Femur (tissue), 1 donor: ENCODE measurements around the gene PHAX.
"Not testable (repeated sequence)": the region's sequence is repeated elsewhere in the genome, so short reads cannot be mapped to it uniquely, and the experiment has no call there.

ENCODE experiments used
- DNase-seq: peaks from one replicate; pipeline ENCODE4 v3.0.0-alpha.2; 2017

The PHAX gene, protein sequence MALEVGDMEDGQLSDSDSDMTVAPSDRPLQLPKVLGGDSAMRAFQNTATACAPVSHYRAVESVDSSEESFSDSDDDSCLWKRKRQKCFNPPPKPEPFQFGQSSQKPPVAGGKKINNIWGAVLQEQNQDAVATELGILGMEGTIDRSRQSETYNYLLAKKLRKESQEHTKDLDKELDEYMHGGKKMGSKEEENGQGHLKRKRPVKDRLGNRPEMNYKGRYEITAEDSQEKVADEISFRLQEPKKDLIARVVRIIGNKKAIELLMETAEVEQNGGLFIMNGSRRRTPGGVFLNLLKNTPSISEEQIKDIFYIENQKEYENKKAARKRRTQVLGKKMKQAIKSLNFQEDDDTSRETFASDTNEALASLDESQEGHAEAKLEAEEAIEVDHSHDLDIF

GRCh38 chr5:126600631-126601511 is at the start of gene PHAX:
Gene PHAX (plus strand): TSS chr5:126600947. CDS start chr5:126600963, 16 bp downstream.
- peak; percentile 89 for DNase-seq

GRCh38 chr5:126552614-126553013 is 48.1 kb upstream of the PHAX start:
- DNase-seq: no peak

DNA sequence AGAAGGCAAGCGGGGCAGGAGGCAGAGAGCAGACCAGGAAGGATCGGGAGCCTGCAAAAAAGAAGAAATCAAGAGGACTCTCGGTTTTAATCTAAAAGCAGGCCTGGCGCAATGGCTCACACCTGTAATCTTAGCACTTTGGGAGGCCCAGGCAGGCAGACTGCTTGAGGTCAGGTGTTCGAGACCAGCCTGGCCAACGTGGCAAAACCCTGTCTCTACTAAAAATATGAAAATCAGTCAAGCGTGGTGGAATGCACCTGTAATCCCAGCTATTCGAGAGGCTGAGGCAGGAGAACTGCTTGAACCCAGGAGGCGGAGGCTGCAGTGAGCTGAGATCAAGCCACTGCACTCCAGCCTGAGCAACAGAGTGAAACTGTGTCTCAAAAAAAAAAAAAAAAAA is 45.6 kb upstream of the PHAX start:
- not testable (repeated sequence) for DNase-seq

- DNase-seq: no peak
Measured at GRCh38 chr5:126561908-126562307, 38.8 kb upstream of the PHAX start.

DNA sequence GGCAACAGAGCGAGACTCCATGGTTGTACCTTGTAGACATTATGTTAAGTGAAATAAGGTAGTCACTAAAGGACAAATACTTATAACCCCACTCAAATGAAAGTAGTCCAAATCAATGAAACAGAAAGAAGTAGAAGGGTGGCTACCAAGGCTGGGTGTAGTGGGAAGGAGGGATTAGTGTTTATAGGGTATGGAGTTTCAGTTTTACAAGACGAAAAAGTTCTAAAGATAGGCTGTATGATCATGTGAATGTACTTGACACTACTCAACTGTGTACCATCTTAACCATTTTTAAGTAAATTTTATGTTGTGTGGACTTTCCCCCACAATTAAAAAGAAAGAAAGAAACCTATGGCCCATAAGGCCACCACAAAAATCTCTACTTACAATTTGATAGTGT is 37.9 kb upstream of the PHAX start:
- no peak for DNase-seq

DNA sequence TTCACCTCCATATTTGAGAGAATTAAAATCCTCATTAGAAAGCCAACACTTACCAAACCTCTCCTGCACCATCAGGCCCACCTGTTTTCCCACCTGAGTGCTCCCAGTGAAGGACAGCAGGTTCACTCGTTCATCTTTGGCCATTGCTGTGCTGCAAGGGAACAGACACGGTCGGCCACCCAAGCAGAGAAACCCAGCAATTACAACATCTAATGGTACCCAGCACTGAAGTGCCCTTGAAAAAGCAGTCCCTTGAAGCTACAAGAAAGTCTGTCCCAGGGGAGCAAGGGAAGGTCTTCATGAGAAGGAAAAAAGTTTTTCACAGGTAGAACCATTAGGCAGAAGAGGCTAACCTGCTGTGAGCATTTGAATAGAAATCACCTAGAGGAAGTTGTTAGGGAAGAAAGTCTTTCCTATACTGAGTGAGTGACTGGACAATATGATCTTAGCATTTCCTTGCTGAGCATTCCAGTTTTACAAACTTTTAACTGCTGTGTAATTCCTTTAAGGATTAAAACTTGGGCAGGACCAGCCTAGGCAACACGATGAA is 32.5 kb upstream of the PHAX start:
- DNase-seq: no peak

DNA sequence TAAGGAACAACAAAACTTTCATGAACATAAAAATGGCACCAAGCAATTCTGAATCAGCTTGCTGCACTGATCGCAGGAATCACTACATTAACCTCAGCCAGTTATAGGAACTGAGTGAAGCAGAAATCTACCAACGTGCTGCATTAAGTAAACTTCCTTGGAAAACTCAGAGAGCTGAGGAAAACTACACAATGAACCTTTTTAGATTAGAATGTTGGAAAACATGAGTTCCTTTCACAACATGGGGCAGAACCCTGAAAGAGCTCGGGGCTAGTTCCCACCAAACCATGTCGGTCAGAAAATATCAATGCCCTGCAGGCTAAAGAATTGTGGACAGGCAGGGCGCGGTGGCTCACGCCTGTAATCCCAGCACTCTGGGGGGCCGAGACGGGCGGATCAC is 25.1 kb upstream of the PHAX start:
- DNase-seq: no peak

DNA sequence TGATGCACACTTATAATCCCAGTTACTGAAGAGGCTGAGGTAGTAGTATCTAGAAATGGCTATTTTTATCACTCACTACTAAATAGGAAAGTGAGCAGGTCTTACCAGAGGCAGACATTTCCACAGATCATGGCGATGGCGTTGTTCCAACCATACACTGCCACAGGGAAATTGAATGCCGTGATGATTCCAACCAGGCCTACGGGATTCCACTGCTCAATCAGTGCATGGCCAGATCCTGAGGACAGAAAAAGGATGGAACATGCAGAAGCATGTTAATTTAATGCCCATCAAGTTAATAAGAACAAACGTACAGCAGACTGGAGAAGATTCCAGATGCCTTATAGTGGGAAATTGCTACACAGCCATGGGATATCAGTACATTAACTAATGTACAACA is 23.8 kb upstream of the PHAX start:
- DNase-seq: no peak

DNA sequence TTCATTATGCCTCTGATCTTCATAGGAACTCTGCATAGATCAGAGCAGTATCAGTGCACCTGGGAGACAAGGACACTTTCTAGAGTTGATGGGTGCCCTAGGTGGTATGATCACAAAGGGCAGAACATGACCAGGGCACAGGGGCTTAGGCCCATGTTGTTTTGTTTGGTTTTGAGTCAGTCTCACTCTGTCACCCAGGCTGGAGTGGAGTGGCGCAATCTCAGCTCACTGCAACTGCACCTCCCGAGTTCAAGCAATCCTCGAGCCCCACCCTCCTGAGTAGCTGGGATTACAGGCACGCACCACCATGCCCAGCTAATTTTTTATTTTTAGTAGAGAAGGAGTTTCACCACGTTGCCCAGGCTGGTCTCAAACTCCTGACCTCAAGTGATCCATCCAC is 23.3 kb upstream of the PHAX start:
- DNase-seq: no peak

DNA sequence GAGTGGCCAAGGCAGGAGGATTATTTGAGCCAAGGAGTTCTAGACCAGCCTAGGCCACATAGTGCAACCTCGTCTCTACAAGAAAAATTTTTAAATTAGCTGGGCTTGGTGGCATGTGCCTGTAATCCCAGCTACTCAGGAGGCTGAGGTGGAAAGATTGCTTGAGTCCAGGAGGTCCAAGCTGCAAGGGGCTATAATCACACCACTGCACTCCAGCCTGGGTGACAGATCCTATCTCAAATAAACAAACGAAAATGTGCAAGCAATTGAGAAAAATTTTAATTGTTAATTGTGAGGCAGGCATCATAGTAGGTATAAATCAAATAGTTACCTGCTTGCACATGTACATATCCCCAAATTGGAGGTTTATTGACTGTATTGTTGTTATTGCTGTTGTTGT is 21.0 kb upstream of the PHAX start:
- DNase-seq: no peak

DNA sequence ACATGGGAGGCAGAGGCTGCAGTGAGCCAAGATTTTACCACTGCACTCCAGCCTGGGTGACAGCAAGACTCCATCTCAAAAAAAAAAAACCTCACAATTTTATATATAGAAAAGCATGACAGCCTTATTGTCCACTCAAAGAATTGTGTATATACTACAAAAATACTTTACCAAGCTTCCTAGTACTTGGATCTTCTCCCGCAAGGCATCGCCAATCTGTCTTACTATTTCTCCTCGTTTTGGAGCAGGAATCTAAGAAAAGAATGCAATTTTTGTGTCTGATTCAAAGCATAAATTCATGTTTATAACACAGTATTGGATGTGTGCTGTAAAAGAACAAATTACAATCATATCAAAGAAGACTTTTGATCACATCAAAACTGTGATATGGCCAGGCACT is 17.0 kb upstream of the PHAX start:
- no peak for DNase-seq

DNA sequence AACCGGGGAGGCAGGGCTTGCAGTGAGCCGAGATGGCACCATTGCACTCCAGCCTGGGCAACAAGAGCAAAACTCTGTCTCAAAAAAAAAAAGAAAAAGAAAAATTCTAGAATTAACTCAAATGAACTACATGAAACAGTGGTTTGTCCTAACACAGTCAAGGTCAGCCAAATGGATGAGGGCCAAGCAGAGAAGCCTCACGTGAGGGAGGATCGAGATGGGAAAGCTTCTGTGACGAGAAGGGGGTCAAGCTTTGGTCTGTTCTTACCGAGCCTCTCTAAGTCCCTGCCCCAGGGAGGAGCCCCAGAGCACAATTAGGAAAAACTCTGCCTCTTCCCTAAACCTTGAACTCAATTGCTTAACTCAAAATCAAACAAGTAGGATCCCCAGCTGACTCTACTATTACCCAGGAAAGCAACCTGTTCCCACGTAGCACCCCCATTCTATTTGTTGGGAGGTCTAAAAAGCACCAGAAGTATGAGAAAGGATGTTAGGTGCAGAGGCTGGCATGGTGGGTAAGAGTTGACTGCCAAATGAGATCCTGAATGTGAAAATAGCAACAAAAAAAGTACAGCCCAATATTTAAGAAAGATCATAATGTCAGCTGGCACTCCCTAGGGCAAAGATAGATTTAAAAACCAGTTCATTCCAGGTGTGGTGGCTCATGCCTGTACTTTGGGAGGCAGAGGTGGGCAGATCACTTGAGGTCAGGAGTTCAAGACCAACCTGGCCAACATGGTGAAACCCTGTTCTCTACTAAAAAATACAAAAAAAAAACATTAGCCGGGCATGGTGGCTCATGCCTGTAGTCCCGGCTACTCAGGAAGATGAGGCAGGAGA is 13.0 kb upstream of the PHAX start:
- DNase-seq: no peak

GRCh38 chr5:126589536-126590297 is 11.0 kb upstream of the PHAX start:
- no peak for DNase-seq

DNA sequence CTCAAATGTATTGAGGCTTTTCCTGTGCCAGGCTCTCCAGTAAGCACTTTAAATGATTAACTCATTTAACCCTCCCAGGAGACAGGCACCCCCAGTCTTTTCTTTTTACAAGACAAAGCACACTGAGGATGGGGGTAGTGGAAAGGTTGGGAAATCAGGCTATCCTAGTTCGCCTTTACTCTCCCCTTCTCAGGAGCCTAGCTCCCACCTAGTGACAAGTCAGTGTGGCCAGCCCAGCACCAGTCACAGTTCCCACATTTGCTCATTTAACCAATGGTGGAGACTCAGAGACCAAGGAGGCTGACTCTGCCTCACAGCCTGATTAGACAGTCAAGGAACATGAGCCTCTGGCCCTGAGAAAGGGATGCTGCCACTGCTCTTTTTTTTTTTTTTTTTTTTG is 9.2 kb upstream of the PHAX start:
- DNase-seq: no peak

- DNase-seq: peak; percentile 97
Measured at GRCh38 chr5:126594748-126595485, 5.8 kb upstream of the PHAX start, which contains the start of gene ALDH7A1. Gene ALDH7A1 (minus strand): TSS chr5:126595219. CDS start chr5:126595198, 21 bp downstream.

DNA sequence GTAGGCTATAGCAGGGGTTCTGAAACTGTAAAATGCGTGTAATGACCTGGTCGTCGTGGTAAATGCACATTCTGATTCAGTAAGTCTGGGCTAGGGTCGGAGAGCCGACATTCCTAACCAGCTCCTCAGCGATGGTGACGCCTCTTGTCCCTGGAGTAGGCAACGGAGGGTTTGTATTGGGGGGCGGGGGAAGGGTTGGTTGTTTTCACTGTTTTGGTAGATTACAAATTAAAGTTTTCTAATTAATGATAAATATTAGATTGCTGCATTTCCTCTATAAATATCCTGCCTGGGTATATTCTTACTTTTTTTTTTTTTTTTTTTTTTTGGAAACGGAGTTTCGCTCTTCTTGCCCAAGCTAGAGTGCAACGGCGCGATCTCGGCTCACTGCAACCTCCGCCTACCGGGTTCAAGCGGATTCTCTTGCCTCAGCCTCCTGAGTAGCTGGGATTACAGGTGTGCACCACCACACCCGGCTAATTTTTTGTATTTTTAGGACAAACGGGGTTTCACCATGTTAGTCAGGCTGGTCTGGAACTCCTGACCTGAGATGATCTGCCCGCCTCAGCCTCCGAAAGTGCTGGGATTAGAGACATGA is 5.2 kb upstream of the PHAX start:
- no peak for DNase-seq

GRCh38 chr5:126597156-126597555 is 3.6 kb upstream of the PHAX start:
- DNase-seq: no peak

DNA sequence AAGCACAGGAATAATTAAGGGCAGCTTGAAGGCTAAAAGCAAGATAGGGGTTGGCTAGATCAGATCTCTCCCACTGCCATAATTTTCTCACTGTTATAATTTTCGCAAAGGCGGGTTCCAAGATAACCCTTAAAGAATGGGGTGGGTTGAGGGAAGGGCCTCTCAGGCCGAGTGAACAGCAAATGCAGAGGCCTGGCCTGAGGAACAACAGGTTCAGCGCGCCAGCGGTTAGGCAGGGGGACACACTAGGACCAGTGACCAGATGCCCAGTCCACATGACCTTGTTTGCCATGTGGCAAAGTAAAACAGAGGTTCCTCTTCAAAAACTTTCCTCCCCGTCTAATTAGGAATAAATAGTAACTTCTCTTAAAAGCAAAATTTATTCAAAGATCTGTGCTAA is 1.2 kb upstream of the PHAX start:
- no peak for DNase-seq

- DNase-seq: not testable (repeated sequence)
Measured at GRCh38 chr5:126599971-126600630, 646 bp upstream of the PHAX start.

- no peak for DNase-seq
Measured at GRCh38 chr5:126603402-126603991, 2.8 kb downstream of the PHAX start.
